Epithelial cell of proximal tubule (primary cell): ENCODE measurements around the gene GATA1. TPM values are rescaled to one million over a fixed set of nuclear protein-coding genes. Genes with fewer than 3 reads are reported as not detected.

Source experiments
- DNase-seq: peaks from one replicate; pipeline ENCODE4 v3.0.0-alpha.2; 2011; ENCODE audit warnings: low read depth
- H3K4me3 ChIP-seq: 2 replicates; pipeline ENCODE4 v1.5.1; 2011; ENCODE audit warnings: low read depth, mild to moderate bottlenecking, low read length
- total RNA-seq: library from RNA; depleted of rRNA; stranded (reverse); fragments of >200 nt; gene quantifications from 2 replicates; pipeline ENCODE4 v1.2.3, GENCODE V29; 2015
- TF ChIP-seq, protein P1 (sequence below): conservative IDR thresholded peaks from 2 replicates; pipeline ENCODE4 v1.5.1; 2012; ENCODE audit warnings: low read depth, mild to moderate bottlenecking, low read length

GATA1 gene
- total RNA-seq, 1 donor from 2014 or later: not detected

- DNase-seq: no peak
- H3K4me3 ChIP-seq: peak overlapping the region; percentile 76
- TF ChIP-seq, protein P1, sequence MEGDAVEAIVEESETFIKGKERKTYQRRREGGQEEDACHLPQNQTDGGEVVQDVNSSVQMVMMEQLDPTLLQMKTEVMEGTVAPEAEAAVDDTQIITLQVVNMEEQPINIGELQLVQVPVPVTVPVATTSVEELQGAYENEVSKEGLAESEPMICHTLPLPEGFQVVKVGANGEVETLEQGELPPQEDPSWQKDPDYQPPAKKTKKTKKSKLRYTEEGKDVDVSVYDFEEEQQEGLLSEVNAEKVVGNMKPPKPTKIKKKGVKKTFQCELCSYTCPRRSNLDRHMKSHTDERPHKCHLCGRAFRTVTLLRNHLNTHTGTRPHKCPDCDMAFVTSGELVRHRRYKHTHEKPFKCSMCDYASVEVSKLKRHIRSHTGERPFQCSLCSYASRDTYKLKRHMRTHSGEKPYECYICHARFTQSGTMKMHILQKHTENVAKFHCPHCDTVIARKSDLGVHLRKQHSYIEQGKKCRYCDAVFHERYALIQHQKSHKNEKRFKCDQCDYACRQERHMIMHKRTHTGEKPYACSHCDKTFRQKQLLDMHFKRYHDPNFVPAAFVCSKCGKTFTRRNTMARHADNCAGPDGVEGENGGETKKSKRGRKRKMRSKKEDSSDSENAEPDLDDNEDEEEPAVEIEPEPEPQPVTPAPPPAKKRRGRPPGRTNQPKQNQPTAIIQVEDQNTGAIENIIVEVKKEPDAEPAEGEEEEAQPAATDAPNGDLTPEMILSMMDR: no peak
Observed at GRCh38 chrX:48802905-48803200, 16.5 kb downstream of the GATA1 start.

GRCh38 chrX:48806081-48806480 is 19.7 kb downstream of the GATA1 start:
- TF ChIP-seq, protein P1: no peak

GRCh38 chrX:48813644-48814043 is 27.3 kb downstream of the GATA1 start:
- no peak overlapping the region for H3K4me3 ChIP-seq
- TF ChIP-seq, protein P1: no peak
- no peak for DNase-seq

More at GRCh38 chrX:48806081-48806480, 19.7 kb downstream of the GATA1 start:
- no peak overlapping the region for H3K4me3 ChIP-seq
- DNase-seq: no peak

DNA sequence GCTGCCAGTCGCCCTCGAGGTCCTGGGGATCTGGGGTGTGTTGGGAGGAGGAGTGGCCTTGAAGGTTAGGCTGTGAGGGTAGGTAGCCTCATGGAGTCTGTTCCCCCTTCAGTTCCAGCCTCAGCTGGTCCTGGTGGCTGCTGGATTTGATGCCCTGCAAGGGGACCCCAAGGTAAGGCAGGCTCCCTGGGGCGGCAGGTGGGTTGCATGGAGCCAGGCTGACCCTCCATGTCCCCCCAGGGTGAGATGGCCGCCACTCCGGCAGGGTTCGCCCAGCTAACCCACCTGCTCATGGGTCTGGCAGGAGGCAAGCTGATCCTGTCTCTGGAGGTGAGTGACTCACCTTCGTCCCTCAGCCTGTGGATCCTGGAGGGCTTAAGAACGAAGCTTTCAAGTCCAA is 28.3 kb downstream of the GATA1 start:
- H3K4me3 ChIP-seq: no peak overlapping the region
- TF ChIP-seq, protein P1: no peak
- DNase-seq: no peak

- no peak for DNase-seq
- H3K4me3 ChIP-seq: no peak overlapping the region
- TF ChIP-seq, protein P1: no peak
Observed at GRCh38 chrX:48815266-48815665, 28.9 kb downstream of the GATA1 start.

- DNase-seq: no peak
- TF ChIP-seq, protein P1: no peak
- no peak overlapping the region for H3K4me3 ChIP-seq
Observed at GRCh38 chrX:48816014-48816810, 29.8 kb downstream of the GATA1 start.

- no peak for DNase-seq
- H3K4me3 ChIP-seq: no peak overlapping the region
- TF ChIP-seq, protein P1: no peak
Observed at GRCh38 chrX:48818098-48818497, 31.7 kb downstream of the GATA1 start.
